AG20443 (cell line): ENCODE measurements around the gene NUP205.

Source experiments
- DNase-seq: peaks from one replicate; pipeline ENCODE4 v3.0.0; 2012; ENCODE audit warnings: low spot score, mixed read lengths

NUP205 gene

GRCh38 chr7:135557455-135558336, at the start of gene NUP205:
NUP205 (plus strand) TSS chr7:135557917; CDS start chr7:135557945, 28 bp downstream.
- DNase-seq, result peak; percentile 91

- peak; percentile 19 for DNase-seq
Observed at GRCh38 chr7:135508883-135509588, 48.7 kb upstream of the NUP205 start.

GRCh38 chr7:135509589-135509838, 48.2 kb upstream of the NUP205 start:
- no peak for DNase-seq

GRCh38 chr7:135509839-135510591, 47.7 kb upstream of the NUP205 start, which contains the start of gene CNOT4:
CNOT4 (minus strand) TSS chr7:135510102; CDS start chr7:135438331, 71,771 bp downstream.
- DNase-seq, result peak; percentile 99

GRCh38 chr7:135510592-135511183, 47.0 kb upstream of the NUP205 start:
- peak; percentile 15 for DNase-seq

- DNase-seq, result peak; percentile 45
Observed at GRCh38 chr7:135512135-135512887, 45.4 kb upstream of the NUP205 start.

- DNase-seq, result no peak
Observed at GRCh38 chr7:135514856-135515255, 42.9 kb upstream of the NUP205 start.

- DNase-seq, result no peak
Observed at GRCh38 chr7:135517060-135517459, 40.7 kb upstream of the NUP205 start.

GRCh38 chr7:135518748-135519147, 39.0 kb upstream of the NUP205 start:
- DNase-seq, result no peak

GRCh38 chr7:135519233-135519688, 38.5 kb upstream of the NUP205 start:
- no peak for DNase-seq

- no peak for DNase-seq
Observed at GRCh38 chr7:135519871-135520270, 37.8 kb upstream of the NUP205 start.

- no peak for DNase-seq
Observed at GRCh38 chr7:135522509-135522908, 35.2 kb upstream of the NUP205 start.

- no peak for DNase-seq
Observed at GRCh38 chr7:135523146-135523545, 34.6 kb upstream of the NUP205 start.

GRCh38 chr7:135525426-135525825, 32.3 kb upstream of the NUP205 start:
- no peak for DNase-seq

- DNase-seq, result no peak
Observed at GRCh38 chr7:135527025-135527424, 30.7 kb upstream of the NUP205 start.

- peak; percentile 15 for DNase-seq
Observed at GRCh38 chr7:135536150-135536549, 21.6 kb upstream of the NUP205 start.

- DNase-seq, result no peak
Observed at GRCh38 chr7:135537453-135537852, 20.3 kb upstream of the NUP205 start.

- DNase-seq, result no peak
Observed at GRCh38 chr7:135537905-135538304, 19.8 kb upstream of the NUP205 start.

GRCh38 chr7:135538376-135538775, 19.3 kb upstream of the NUP205 start:
- no peak for DNase-seq

- no peak for DNase-seq
Observed at GRCh38 chr7:135539629-135540028, 18.1 kb upstream of the NUP205 start.

GRCh38 chr7:135541029-135541428, 16.7 kb upstream of the NUP205 start:
- no peak for DNase-seq
